Lung (tissue), 12 donors: ENCODE data around the gene NDUFV2. TPM values are rescaled to one million over a fixed set of nuclear protein-coding genes. Genes with fewer than 3 reads are reported as not detected.

ENCODE experiments used
- ATAC-seq: fragments of 200-7000 bp; cut with Tn5 transposase; one replicate; pipeline ENCODE4 v1.9.1; 2020; ENCODE audit warnings: moderate number of reproducible peaks; ENCODE audit not compliant: insufficient read depth, low FRiP score
- DNase-seq, 3 donors: peaks; one replicate each; pipeline ENCODE4 v3.0.0-alpha.2; 2013 to 2017
- H3K27ac ChIP-seq, 2 donors: one replicate each; pipeline ENCODE4 v1.5.1; 2013; ENCODE audit warnings: mild to moderate bottlenecking in 2 of 2, moderate library complexity in 2 of 2, control low read depth in 1 of 2, inconsistent platforms in 1 of 2, low read depth in 1 of 2, low read length in 1 of 2
- H3K27me3 ChIP-seq, 3 donors: one replicate each; pipeline ENCODE4 v1.5.1; 2013; ENCODE audit warnings: low read length in 2 of 3; ENCODE audit not compliant: control insufficient read depth in 3 of 3, insufficient read depth in 3 of 3
- H3K36me3 ChIP-seq, 4 donors: one replicate each; pipeline ENCODE4 v1.5.1; 2013; ENCODE audit warnings: low read length in 4 of 4, mild to moderate bottlenecking in 1 of 4, moderate library complexity in 1 of 4; ENCODE audit not compliant: control insufficient read depth in 4 of 4, insufficient read depth in 4 of 4
- H3K4me1 ChIP-seq, 5 donors: one replicate each; pipeline ENCODE4 v1.5.1; 2013; ENCODE audit warnings: low read length in 5 of 5, mild to moderate bottlenecking in 2 of 5, moderate library complexity in 1 of 5; ENCODE audit not compliant: control insufficient read depth in 5 of 5, insufficient read depth in 5 of 5
- H3K4me3 ChIP-seq: one replicate; pipeline ENCODE4 v1.5.1; 2013; ENCODE audit warnings: mild to moderate bottlenecking, control low read depth, moderate library complexity
- H3K9ac ChIP-seq, 2 donors: one replicate each; pipeline ENCODE4 v1.5.1; 2013; ENCODE audit warnings: low read length in 2 of 2, control low read depth in 1 of 2; ENCODE audit not compliant: insufficient read depth in 1 of 2
- H3K9me3 ChIP-seq, 4 donors: one replicate each; pipeline ENCODE4 v1.5.1; 2013; ENCODE audit warnings: low read length in 3 of 4, mild to moderate bottlenecking in 1 of 4, moderate library complexity in 1 of 4; ENCODE audit not compliant: control insufficient read depth in 4 of 4, insufficient read depth in 3 of 4
- CTCF ChIP-seq: IDR thresholded peaks from 2 replicates; pipeline ENCODE4 v1.5.1; 2012; ENCODE audit warnings: mild to moderate bottlenecking; ENCODE audit errors: control extremely low read depth, extremely low read depth
- WGBS, 2 donors: extraction: QIAGEN DNeasy Blood & Tissue Kit; methylation state at CpG; one replicate each; pipeline ENCODE4 v1.1.7; 2013; 5-methylcytosine and 5-hydroxymethylcytosine counted together
- polyA plus RNA-seq, 2 donors: library from polyadenylated mRNA; stranded (reverse); fragments of 200-250 nt; gene quantifications; one replicate each; pipeline ENCODE4 v1.2.1, GENCODE V29; 2013
- total RNA-seq, 2 donors: library from RNA; depleted of rRNA in 1 of 2; stranded (reverse); fragments of >200 nt in 1 of 2; gene quantifications; one replicate each; pipeline ENCODE4 v1.2.1, GENCODE V29; 2014 to 2021
- donor health status: control.
- donor health status: control.
- donor health status: Bipolar disorder and iron deficiency.
- donor health status: healthy.
- donor health status: DM: yes; HTN: yes; CAD: no.

The NDUFV2 gene
- total and polyA plus RNA-seq, 4 donors, result 130 to 355 (median 144) TPM

DNA sequence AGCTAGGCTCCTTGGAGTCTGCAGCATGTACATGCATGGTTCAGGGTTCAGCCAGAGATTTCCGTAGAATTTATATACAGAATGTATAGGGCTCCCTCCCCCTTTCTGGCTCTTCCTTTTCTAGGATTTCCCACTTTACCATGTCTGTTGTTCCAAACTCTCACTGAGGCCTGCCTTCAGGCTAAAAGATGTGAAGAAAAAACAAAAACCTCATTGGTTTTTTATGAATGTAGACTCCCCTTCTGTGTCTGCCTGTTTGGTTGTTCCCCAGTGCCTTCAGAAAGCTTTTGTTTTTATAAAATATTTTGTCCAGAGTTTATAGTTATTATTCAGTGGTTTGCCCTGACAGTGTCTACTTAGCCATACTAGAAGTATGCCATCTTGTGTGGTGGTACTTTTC is 3.6 kb downstream of the NDUFV2 start:
- no peak overlapping the region for H3K27ac ChIP-seq
- H3K4me1 ChIP-seq, result peaks cover 0 to 54% (median 28%) of the 10 kb centered on the region in 5 donors
- no peaks in the 10 kb centered on the region for H3K27me3 ChIP-seq
- DNase-seq (peak in 2 of 3 donors; percentile 38 to 49), ATAC-seq (no peak)
- H3K9me3 ChIP-seq, result no peaks in the 10 kb centered on the region
- TF ChIP-seq CTCF, result no peak
- H3K36me3 ChIP-seq, result no peaks in the 10 kb centered on the region
- WGBS, 2 donors, result 76 to 81% methylated on average over 1 of the region's 1 CpG
- H3K4me3 ChIP-seq, result no peak overlapping the region
- peak overlapping the region in 1 of 2 donors; percentile 45 for H3K9ac ChIP-seq

DNA sequence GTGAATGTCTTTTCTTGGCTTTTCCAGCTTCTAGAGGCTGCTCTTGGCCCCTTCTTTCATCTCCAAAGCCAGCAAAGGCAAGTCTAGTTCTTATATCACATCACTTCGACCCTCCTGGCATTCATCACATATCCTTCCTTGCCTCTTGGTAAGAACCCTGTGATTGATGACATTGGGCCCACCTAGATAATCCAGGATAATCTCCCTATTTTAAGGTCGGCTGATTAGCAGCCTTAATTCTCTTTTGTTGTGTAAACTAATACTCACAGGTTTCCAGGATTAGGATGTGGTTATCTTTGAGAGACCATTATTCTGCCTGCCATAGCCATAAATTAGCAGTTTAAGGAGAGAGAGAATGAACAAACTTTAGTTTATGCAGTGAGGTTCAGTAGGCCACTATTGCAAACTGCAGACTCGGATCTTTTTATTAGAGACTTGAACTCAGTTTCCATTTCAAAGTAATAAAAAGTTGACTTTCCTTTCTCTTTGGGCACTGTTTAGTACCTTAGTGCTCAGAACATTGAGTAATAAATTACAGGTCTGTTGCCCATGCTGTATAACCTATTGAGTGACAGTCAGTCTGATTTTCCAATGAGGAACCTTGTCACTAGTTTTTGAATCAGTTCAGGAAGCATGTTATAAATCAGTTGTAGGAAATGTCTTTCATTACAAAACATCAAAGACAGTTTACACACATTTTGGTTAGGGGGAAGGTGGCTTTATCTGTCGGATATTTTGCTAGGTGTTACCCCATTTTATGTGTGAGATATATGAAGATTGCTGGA is 4.5 kb downstream of the NDUFV2 start:
- ATAC-seq (no peak), DNase-seq (no peak)
- H3K27me3 ChIP-seq, result no peaks in the 10 kb centered on the region
- H3K9ac ChIP-seq, result no peak overlapping the region
- WGBS, 2 donors, result 18 to 23% methylated on average over 4 of the region's 4 CpGs
- peak overlapping the region in 1 of 2 donors; percentile 16 for H3K27ac ChIP-seq
- H3K4me3 ChIP-seq, result no peak overlapping the region
- H3K9me3 ChIP-seq, result no peaks in the 10 kb centered on the region
- H3K4me1 ChIP-seq, result peaks cover 0 to 48% (median 28%) of the 10 kb centered on the region in 5 donors
- no peak for TF ChIP-seq CTCF
- no peaks in the 10 kb centered on the region for H3K36me3 ChIP-seq

- H3K4me3 ChIP-seq, result no peak overlapping the region
- DNase-seq (no peak), ATAC-seq (no peak)
- no peak overlapping the region for H3K9ac ChIP-seq
- no peaks in the 10 kb centered on the region for H3K36me3 ChIP-seq
- H3K4me1 ChIP-seq, result peaks cover 0 to 49% (median 25%) of the 10 kb centered on the region in 5 donors
- H3K27ac ChIP-seq, result no peak overlapping the region
- TF ChIP-seq CTCF, result no peak
- H3K9me3 ChIP-seq, result no peaks in the 10 kb centered on the region
- WGBS, 2 donors, result 84 to 91% methylated on average over 2 of the region's 2 CpGs
- H3K27me3 ChIP-seq, result no peaks in the 10 kb centered on the region
Measured at GRCh38 chr18:9108911-9109310, 6.4 kb downstream of the NDUFV2 start.

- Histone ChIP-seq H3K9ac (no peak overlapping the region), H3K27me3 (no peaks in the 10 kb centered on the region), H3K4me3 (no peak overlapping the region), H3K36me3 (no peaks in the 10 kb centered on the region), H3K27ac (peak overlapping the region in 1 of 2 donors; percentile 60), H3K4me1 (peaks cover 0 to 45% (median 20%) of the 10 kb centered on the region in 5 donors), H3K9me3 (no peaks in the 10 kb centered on the region)
- DNase-seq (no peak), ATAC-seq (no peak)
- TF ChIP-seq CTCF, result no peak
- 60 to 78% methylated on average over 4 of the region's 4 CpGs for WGBS, 2 donors
Measured at GRCh38 chr18:9109523-9109922, 7.0 kb downstream of the NDUFV2 start.
